ENCODE data around the gene GPR149. TPM values are rescaled to one million over a fixed set of nuclear protein-coding genes. Genes with fewer than 3 reads are reported as not detected.

GPR149 gene
- polyA plus RNA-seq, 3 donors = not detected

- Histone ChIP-seq H3K4me2 (replicated peaks; ENCODE audit: extremely low read depth, low read length, poor library complexity, severe bottlenecking) (no peak overlapping the region), H3K27ac (ENCODE audit: low read depth in 1 of 2, low read length in 2 of 2) (no peak overlapping the region), H3K4me1 (ENCODE audit: control insufficient read depth in 1 of 2, insufficient read depth in 2 of 2, low read length in 2 of 2) (no peaks in the 10 kb centered on the region), H3K36me3 (replicated peaks in 1 of 2; ENCODE audit: control insufficient read depth in 1 of 2, insufficient read depth in 2 of 2, low read length in 2 of 2) (no peaks in the 10 kb centered on the region), H3K79me2 (ENCODE audit: insufficient read depth, low read length) (no peaks in the 10 kb centered on the region), H4K20me1 (ENCODE audit: insufficient read depth, low read length) (no peaks in the 10 kb centered on the region), H3K9ac (ENCODE audit: insufficient read depth, low read length, poor library complexity, severe bottlenecking) (no peak overlapping the region), H3K9me3 (replicated peaks in 1 of 2; ENCODE audit: control insufficient read depth in 1 of 2, insufficient read depth in 1 of 2, low read length in 2 of 2) (peaks cover 0 to 5% of the 10 kb centered on the region in 2 donors), H3K27me3 (ENCODE audit: control insufficient read depth in 2 of 2, insufficient read depth in 2 of 2, low read length in 2 of 2) (no peaks in the 10 kb centered on the region), H3K4me3 (replicated peaks in 1 of 3; ENCODE audit: low read depth in 2 of 3, low read length in 3 of 3) (no peak overlapping the region), H2AFZ (ENCODE audit: insufficient read depth, low read depth, low read length, poor library complexity, severe bottlenecking) (no peak overlapping the region)
- intact Hi-C loops (cut with micrococcal nuclease) = no loop called here
- DNase-seq = no peak
- Mint-ChIP-seq H3K4me3 (no peak overlapping the region), H3K27me3 (ENCODE audit: low read depth in 3 of 3) (peaks cover 0 to 2% (median 2%) of the 10 kb centered on the region in 3 donors), H3K4me1 (no peaks in the 10 kb centered on the region), H3K27ac (no peak overlapping the region), H3K9me3 (peaks cover 1 to 8% (median 3%) of the 10 kb centered on the region in 7 donors), H3K36me3 (no peaks in the 10 kb centered on the region)
- no peak for TF ChIP-seq CTCF (IDR thresholded peaks at IDR 0.05)
Observed at GRCh38 chr3:154384479-154384878, 45.5 kb downstream of the GPR149 start.

- H3K79me2 ChIP-seq (ENCODE audit: insufficient read depth, low read length) = no peaks in the 10 kb centered on the region
- H3K4me2 ChIP-seq (replicated peaks; ENCODE audit: extremely low read depth, low read length, poor library complexity, severe bottlenecking) = no peak overlapping the region
- peaks cover 0 to 5% (median 4%) of the 10 kb centered on the region in 7 donors for H3K9me3 Mint-ChIP-seq
- H3K27ac Mint-ChIP-seq = no peak overlapping the region
- H3K9me3 ChIP-seq (replicated peaks in 1 of 2; ENCODE audit: control insufficient read depth in 1 of 2, insufficient read depth in 1 of 2, low read length in 2 of 2) = no peaks in the 10 kb centered on the region
- no peak overlapping the region for H3K4me3 Mint-ChIP-seq
- DNase-seq = no peak
- H4K20me1 ChIP-seq (ENCODE audit: insufficient read depth, low read length) = no peaks in the 10 kb centered on the region
- H3K9ac ChIP-seq (ENCODE audit: insufficient read depth, low read length, poor library complexity, severe bottlenecking) = no peak overlapping the region
- H3K4me3 ChIP-seq (replicated peaks in 1 of 3; ENCODE audit: low read depth in 2 of 3, low read length in 3 of 3) = no peak overlapping the region
- H2AFZ ChIP-seq (ENCODE audit: insufficient read depth, low read depth, low read length, poor library complexity, severe bottlenecking) = no peak overlapping the region
- H3K36me3 ChIP-seq (replicated peaks in 1 of 2; ENCODE audit: control insufficient read depth in 1 of 2, insufficient read depth in 2 of 2, low read length in 2 of 2) = no peaks in the 10 kb centered on the region
- no CpG with 5 or more reads among the region's 2 CpGs for WGBS (ENCODE audit: insufficient coverage)
- no peaks in the 10 kb centered on the region for H3K4me1 Mint-ChIP-seq
- intact Hi-C loops (cut with micrococcal nuclease) = no loop called here
- no peaks in the 10 kb centered on the region for H3K36me3 Mint-ChIP-seq
- H3K27me3 ChIP-seq (ENCODE audit: control insufficient read depth in 2 of 2, insufficient read depth in 2 of 2, low read length in 2 of 2) = no peaks in the 10 kb centered on the region
- no peaks in the 10 kb centered on the region for H3K4me1 ChIP-seq (ENCODE audit: control insufficient read depth in 1 of 2, insufficient read depth in 2 of 2, low read length in 2 of 2)
- H3K27ac ChIP-seq (ENCODE audit: low read depth in 1 of 2, low read length in 2 of 2) = no peak overlapping the region
- H3K27me3 Mint-ChIP-seq (ENCODE audit: low read depth in 3 of 3) = peaks cover 0 to 9% (median 4%) of the 10 kb centered on the region in 3 donors
- TF ChIP-seq CTCF (IDR thresholded peaks at IDR 0.05) = no peak
Observed at GRCh38 chr3:154378311-154378710, 51.7 kb downstream of the GPR149 start.

Data from CD14-positive monocyte (primary cell).